ENCODE data around the gene HCRT.
A peak's percentile ranks its signal among the peaks of the same experiment; 100 is the strongest.

The HCRT gene

DNA sequence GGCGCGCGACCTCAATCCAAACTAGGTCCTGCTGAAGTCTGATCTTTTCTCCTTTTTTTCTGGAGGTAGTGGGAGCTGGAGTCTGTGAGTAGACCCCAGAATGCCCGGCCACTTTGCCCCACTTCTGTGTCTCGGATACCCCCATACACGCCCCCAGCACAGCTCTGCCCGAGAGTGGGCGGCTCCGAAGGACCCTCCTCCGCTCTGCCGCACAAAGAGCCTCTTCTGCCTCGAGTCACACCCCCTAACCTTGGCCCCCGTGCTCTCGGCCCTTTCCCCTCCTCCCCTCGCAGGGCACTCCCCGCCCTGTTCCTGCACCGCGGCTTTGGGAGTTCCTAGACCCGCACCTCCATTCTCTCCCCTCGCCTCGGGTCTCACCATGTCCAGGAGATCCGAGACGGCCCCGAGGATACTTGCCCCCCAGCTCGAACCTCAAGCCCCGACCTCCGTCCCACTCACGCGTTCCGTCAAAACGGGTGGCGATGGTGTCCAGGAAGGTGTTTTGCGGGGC is 4.8 kb downstream of the HCRT start (continued):
- no peak for TF ChIP-seq BCL11B (tag by site-specific recombination; IDR thresholded peaks at IDR 0.05; ENCODE audit: low read depth)

DNA sequence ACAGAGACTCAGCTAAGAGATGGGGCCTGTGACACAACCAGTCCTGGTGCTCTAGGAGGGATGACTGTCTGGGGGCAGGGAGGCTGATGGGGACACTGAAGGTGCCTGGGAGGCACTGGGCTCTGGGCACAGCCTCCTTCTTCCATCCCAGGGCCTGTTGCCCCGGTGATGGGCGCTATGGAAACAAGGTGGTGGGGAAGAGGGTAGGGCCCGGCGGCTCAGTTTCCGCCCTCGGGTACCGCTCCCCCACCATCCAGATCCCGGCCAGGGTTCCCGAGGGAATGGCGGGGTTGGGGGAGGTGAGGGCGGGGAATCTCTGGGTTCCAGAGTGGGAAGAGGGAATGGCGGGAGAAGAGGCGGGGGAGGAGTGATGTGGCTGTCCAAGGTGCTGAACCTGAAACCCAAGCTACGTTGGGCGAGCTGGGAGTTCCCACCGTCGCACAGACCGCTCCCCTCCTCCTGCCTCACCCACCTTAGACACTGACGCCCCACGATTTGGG is 5.3 kb downstream of the HCRT start:
- Histone ChIP-seq H3K36me3 (ENCODE audit: control insufficient read depth in 2 of 2, insufficient read depth in 1 of 2, low read length in 2 of 2) (no peaks in the 10 kb centered on the region), H3K4me1 (ENCODE audit: control insufficient read depth, insufficient read depth, low read length) (no peaks in the 10 kb centered on the region), H3K27ac (ENCODE audit: extremely low read depth, low read depth, low read length) (no peak overlapping the region), H3K9me3 (ENCODE audit: control insufficient read depth, insufficient read depth, low read depth, low read length) (no peaks in the 10 kb centered on the region), H3K4me3 (ENCODE audit: low read depth, low read length) (no peak overlapping the region)
- ChIA-PET POLR2A (interaction anchor here (0.6 to 1.8 kb wide), 3 partner anchors 14 to 47 kb away, joined by 3 to 6 read pairs (median 5); partner anchors contain the start of gene GHDC), CTCF (interaction anchor here (0.6 to 2.4 kb wide), 8 partner anchors 14 to 637 kb away, joined by 3 to 9 read pairs (median 4); no protein-coding TSS in a partner anchor)
- TF ChIP-seq EGR2 (tag by site-specific recombination; IDR thresholded peaks at IDR 0.05; ENCODE audit: low read depth) (peak; percentile 92), BCL11A (tag by site-specific recombination; IDR thresholded peaks at IDR 0.05; ENCODE audit: low read depth) (no peak), ZBTB17 (tag by site-specific recombination; IDR thresholded peaks at IDR 0.05) (0 out of 2 replicates have a peak, but pooled peaks have one; percentile 21), ZNF501 (tag by site-specific recombination; IDR thresholded peaks at IDR 0.05) (no peak), ZBTB7A (tag by site-specific recombination; IDR thresholded peaks at IDR 0.05; ENCODE audit: low read depth) (peak; percentile 38; the same call in 1 of the 2 replicates), ZNF792 (tag by site-specific recombination; IDR thresholded peaks at IDR 0.05) (no peak), ZNF629 (tag by site-specific recombination; IDR thresholded peaks at IDR 0.05) (0 out of 2 replicates have a peak, but pooled peaks have one; percentile 36), SP2 (tag by site-specific recombination; IDR thresholded peaks at IDR 0.05) (peak; percentile 41; the same call in 1 of the 2 replicates), MYNN (tag by site-specific recombination; IDR thresholded peaks at IDR 0.05; ENCODE audit: borderline replicate concordance) (peak; percentile 93), ZFP69B (tag by site-specific recombination; IDR thresholded peaks at IDR 0.05) (0 out of 2 replicates have a peak, but pooled peaks have one; percentile 34), ZNF223 (tag by site-specific recombination; IDR thresholded peaks at IDR 0.05) (no peak), PRDM1 (tag by site-specific recombination; IDR thresholded peaks at IDR 0.05) (no peak), KLF9 (tag by site-specific recombination; IDR thresholded peaks at IDR 0.05; ENCODE audit: low read depth) (peak; percentile 19; the same call in 1 of the 2 replicates), ZNF202 (tag by site-specific recombination; IDR thresholded peaks at IDR 0.05; ENCODE audit: borderline replicate concordance) (no peak), SCRT2 (tag by site-specific recombination; IDR thresholded peaks at IDR 0.05) (no peak), GLIS1 (tag by site-specific recombination; IDR thresholded peaks at IDR 0.05) (no peak), ZNF335 (tag by site-specific recombination; conservative IDR thresholded peaks at IDR 0.05) (no peak), KLF8 (tag by site-specific recombination; IDR thresholded peaks at IDR 0.05) (peak; percentile 59; the same call in 1 of the 2 replicates)
- TF ChIP-seq, protein P1, sequence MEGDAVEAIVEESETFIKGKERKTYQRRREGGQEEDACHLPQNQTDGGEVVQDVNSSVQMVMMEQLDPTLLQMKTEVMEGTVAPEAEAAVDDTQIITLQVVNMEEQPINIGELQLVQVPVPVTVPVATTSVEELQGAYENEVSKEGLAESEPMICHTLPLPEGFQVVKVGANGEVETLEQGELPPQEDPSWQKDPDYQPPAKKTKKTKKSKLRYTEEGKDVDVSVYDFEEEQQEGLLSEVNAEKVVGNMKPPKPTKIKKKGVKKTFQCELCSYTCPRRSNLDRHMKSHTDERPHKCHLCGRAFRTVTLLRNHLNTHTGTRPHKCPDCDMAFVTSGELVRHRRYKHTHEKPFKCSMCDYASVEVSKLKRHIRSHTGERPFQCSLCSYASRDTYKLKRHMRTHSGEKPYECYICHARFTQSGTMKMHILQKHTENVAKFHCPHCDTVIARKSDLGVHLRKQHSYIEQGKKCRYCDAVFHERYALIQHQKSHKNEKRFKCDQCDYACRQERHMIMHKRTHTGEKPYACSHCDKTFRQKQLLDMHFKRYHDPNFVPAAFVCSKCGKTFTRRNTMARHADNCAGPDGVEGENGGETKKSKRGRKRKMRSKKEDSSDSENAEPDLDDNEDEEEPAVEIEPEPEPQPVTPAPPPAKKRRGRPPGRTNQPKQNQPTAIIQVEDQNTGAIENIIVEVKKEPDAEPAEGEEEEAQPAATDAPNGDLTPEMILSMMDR (tag by site-specific recombination; IDR thresholded peaks at IDR 0.05) = no peak
- TF ChIP-seq, protein P2, sequence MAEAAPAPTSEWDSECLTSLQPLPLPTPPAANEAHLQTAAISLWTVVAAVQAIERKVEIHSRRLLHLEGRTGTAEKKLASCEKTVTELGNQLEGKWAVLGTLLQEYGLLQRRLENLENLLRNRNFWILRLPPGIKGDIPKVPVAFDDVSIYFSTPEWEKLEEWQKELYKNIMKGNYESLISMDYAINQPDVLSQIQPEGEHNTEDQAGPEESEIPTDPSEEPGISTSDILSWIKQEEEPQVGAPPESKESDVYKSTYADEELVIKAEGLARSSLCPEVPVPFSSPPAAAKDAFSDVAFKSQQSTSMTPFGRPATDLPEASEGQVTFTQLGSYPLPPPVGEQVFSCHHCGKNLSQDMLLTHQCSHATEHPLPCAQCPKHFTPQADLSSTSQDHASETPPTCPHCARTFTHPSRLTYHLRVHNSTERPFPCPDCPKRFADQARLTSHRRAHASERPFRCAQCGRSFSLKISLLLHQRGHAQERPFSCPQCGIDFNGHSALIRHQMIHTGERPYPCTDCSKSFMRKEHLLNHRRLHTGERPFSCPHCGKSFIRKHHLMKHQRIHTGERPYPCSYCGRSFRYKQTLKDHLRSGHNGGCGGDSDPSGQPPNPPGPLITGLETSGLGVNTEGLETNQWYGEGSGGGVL (tag by site-specific recombination; IDR thresholded peaks at IDR 0.05) = peak; percentile 69
- TF ChIP-seq, protein P3, sequence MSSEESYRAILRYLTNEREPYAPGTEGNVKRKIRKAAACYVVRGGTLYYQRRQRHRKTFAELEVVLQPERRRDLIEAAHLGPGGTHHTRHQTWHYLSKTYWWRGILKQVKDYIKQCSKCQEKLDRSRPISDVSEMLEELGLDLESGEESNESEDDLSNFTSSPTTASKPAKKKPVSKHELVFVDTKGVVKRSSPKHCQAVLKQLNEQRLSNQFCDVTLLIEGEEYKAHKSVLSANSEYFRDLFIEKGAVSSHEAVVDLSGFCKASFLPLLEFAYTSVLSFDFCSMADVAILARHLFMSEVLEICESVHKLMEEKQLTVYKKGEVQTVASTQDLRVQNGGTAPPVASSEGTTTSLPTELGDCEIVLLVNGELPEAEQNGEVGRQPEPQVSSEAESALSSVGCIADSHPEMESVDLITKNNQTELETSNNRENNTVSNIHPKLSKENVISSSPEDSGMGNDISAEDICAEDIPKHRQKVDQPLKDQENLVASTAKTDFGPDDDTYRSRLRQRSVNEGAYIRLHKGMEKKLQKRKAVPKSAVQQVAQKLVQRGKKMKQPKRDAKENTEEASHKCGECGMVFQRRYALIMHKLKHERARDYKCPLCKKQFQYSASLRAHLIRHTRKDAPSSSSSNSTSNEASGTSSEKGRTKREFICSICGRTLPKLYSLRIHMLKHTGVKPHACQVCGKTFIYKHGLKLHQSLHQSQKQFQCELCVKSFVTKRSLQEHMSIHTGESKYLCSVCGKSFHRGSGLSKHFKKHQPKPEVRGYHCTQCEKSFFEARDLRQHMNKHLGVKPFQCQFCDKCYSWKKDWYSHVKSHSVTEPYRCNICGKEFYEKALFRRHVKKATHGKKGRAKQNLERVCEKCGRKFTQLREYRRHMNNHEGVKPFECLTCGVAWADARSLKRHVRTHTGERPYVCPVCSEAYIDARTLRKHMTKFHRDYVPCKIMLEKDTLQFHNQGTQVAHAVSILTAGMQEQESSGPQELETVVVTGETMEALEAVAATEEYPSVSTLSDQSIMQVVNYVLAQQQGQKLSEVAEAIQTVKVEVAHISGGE (tag by site-specific recombination; conservative IDR thresholded peaks at IDR 0.05; ENCODE audit: low read depth) = no peak
- TF ChIP-seq, protein P4, sequence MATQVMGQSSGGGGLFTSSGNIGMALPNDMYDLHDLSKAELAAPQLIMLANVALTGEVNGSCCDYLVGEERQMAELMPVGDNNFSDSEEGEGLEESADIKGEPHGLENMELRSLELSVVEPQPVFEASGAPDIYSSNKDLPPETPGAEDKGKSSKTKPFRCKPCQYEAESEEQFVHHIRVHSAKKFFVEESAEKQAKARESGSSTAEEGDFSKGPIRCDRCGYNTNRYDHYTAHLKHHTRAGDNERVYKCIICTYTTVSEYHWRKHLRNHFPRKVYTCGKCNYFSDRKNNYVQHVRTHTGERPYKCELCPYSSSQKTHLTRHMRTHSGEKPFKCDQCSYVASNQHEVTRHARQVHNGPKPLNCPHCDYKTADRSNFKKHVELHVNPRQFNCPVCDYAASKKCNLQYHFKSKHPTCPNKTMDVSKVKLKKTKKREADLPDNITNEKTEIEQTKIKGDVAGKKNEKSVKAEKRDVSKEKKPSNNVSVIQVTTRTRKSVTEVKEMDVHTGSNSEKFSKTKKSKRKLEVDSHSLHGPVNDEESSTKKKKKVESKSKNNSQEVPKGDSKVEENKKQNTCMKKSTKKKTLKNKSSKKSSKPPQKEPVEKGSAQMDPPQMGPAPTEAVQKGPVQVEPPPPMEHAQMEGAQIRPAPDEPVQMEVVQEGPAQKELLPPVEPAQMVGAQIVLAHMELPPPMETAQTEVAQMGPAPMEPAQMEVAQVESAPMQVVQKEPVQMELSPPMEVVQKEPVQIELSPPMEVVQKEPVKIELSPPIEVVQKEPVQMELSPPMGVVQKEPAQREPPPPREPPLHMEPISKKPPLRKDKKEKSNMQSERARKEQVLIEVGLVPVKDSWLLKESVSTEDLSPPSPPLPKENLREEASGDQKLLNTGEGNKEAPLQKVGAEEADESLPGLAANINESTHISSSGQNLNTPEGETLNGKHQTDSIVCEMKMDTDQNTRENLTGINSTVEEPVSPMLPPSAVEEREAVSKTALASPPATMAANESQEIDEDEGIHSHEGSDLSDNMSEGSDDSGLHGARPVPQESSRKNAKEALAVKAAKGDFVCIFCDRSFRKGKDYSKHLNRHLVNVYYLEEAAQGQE (tag by site-specific recombination; IDR thresholded peaks at IDR 0.05) = peak; percentile 99
- TF ChIP-seq, protein P5, sequence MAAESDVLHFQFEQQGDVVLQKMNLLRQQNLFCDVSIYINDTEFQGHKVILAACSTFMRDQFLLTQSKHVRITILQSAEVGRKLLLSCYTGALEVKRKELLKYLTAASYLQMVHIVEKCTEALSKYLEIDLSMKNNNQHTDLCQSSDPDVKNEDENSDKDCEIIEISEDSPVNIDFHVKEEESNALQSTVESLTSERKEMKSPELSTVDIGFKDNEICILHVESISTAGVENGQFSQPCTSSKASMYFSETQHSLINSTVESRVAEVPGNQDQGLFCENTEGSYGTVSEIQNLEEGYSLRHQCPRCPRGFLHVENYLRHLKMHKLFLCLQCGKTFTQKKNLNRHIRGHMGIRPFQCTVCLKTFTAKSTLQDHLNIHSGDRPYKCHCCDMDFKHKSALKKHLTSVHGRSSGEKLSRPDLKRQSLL (tag by site-specific recombination; IDR thresholded peaks at IDR 0.05) = 0 out of 2 replicates have a peak, but pooled peaks have one; percentile 10

Measured in HEK293 (cell line).